Limb (tissue), 2 donors: ENCODE data around the gene MYLK4.

ENCODE experiments used
- DNase-seq, 2 donors: peaks; one replicate each; pipeline ENCODE4 v3.0.0-alpha.2; 2016; ENCODE audit errors: extremely low spot score in 2 of 2

MYLK4 gene

DNA sequence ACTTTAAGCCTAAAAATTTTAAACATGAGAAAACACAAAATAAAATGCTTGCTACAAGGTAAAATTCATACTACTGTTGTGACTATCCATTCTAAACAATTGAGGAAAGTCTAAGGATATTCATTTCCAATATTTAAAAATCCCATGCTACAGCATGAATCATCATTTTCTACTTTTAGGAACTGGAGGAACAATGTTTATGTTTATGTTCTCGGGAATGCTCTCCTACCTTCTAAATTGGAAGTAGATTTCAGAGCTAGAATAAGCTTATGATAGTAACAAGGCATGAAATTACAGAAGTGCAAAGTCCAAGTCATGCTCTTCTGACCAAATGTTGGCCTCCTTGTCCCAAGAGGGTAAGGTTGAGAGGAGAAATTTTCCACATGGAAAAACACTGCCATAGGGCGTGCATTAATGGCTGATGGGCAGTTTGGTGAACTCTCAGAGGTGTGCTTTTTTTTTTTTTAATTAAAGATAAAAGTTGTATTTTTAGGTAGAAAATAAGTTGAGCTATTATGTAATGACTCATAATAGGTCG, 6.0 kb upstream of the MYLK4 start:
- no peak for DNase-seq

DNA sequence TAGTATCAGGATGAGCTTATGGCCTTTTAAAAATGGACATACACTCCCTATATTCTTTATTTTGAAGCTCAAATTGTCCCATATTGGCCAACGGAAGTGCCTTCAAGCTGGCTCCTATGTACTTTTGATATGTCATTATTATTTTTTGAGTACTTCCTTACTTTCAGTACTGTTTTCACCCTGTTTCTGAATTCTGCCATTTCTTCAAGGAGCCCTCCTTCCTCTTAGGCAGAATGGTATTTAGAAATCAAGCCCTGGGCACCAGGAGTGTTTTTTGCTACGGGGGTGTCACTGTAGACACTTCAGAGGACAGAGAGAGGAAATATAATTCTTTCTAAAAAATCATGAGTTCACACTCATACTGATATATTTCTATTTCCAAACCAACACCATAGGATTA, 5.5 kb upstream of the MYLK4 start:
- no peak for DNase-seq

DNA sequence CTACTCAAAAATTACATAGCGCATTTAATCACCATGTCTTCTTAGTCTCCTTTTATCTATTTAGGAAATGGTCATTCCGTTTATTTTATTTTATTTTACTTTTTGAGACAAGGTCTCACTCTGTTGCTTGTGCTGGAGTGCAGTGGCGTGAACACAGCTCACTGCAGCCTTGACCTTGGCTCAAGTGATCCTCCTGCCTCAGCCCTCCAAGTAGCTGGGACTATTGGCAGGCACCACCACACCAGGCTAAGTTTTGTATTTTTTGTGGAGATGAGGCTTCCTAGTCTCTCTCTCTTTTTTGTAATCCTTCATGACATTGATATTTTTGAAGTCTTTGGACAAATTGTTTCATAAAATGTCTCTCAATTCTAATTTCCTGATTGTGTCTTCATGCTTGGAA, 4.7 kb upstream of the MYLK4 start:
- DNase-seq, result no peak

DNA sequence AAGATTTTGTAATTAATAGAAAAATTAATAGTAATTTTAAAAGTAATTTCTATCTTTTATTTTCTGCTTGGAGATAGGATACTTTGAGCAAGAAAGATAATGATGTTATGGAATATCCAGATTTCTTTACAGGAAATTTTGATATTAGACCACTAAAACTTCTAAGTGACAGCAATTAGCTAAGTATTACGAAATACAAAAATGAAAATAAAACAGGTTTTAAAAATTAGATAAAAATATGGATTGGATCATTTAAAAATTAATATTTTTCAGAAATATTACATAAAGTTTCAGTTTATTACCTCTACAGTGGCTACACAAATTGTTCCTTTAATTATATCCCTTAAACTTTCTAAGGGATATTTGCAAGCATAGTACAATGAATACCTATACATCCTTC, 4.2 kb upstream of the MYLK4 start:
- DNase-seq, result no peak

DNA sequence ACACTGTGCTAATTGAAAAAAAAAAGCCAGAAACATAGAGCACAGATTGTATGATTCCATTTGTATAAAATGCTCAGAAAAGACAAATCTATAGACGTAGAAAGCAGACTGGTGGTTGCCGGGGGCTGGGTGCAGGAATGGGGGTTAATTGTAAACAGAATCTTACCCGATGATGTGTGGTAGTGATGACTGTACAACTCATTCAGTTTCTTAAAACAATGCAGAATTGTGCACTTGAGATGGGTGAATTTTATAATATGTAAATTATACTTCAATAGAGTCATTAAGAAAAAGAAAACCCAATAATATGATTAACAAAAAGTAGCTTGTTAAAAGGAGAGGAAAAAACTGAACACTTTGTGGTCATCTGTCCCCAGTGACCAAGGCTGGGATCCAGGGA, 3.7 kb upstream of the MYLK4 start:
- no peak for DNase-seq

GRCh38 chr6:2753743-2754142, 3.0 kb upstream of the MYLK4 start:
- DNase-seq, result no peak

DNA sequence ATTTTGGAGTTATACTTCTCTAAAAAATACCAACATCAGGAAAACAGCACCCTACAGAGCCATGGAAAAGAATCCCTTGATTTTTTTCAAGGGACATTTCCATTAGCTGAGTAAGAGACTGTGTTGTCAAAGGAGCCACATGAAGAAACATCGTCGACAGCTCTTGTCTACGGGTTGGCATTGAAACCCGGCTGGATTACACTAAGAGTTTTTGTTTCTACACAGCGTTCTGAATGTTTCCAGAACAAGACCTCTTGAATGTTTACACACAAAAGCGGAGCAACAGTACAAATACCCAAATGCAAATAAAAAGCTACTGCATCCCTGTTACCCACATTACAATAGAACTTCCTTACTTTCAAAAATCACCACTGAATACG, 2.4 kb upstream of the MYLK4 start:
- DNase-seq, result no peak

GRCh38 chr6:2752477-2753109, 1.9 kb upstream of the MYLK4 start:
- no peak for DNase-seq

GRCh38 chr6:2751871-2752270, 1.1 kb upstream of the MYLK4 start:
- no peak for DNase-seq

DNA sequence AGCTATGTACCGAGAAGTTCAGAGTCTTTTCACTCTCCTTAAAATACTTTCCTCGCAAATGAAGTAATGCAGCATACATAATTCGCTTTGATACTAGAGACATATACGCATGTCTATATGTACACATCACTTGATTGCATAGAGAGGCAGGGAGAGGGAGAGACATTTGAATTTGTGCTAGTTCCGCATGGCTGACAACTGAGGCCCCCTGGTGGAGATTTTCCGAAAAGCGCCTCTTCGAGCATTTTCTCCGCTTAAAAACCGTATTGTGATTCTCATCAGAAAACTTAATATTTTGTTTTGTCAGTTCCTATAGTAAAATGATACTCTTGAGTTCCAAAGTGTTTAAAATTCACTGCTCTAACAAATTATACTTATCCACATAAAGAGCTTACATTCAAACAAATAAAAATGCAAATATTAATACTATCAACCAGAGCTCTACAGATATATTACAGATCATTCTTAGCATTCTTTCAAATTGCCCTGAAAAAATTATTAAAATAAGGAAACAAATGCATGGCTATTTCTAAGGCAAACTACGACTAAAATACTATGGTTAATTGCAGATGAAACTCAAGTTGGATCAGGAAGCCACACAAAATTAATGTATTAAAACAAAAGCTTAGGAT, 637 bp downstream of the MYLK4 start:
- DNase-seq, result peak; percentile 77 to 83

- no peak for DNase-seq
Observed at GRCh38 chr6:2748183-2748582, 2.5 kb downstream of the MYLK4 start.

- DNase-seq, result no peak
Observed at GRCh38 chr6:2746557-2747061, 4.1 kb downstream of the MYLK4 start.

GRCh38 chr6:2745246-2745645, 5.5 kb downstream of the MYLK4 start:
- DNase-seq, result no peak

DNA sequence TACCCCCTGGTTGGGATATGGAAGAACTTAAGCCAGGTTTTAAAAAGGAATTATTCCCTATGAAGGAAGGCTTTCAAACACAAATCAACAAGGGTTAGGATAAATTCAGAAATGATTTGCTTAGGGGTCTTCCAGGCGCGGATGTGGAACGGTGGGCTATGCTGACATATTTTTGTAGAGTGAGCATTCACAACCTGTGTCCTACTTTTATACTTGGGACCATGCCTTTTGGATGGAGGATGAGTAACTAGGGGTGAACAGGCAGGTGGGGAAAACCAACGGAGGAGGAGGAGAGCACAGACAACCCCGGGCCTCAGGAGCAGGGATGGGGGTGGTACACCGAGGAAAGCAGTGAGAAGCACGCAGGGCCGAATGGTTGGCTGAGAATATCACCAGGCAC, 5.9 kb downstream of the MYLK4 start:
- DNase-seq, result no peak

GRCh38 chr6:2744209-2744771, 6.4 kb downstream of the MYLK4 start:
- no peak for DNase-seq

- DNase-seq, result no peak
Observed at GRCh38 chr6:2743280-2744208, 7.2 kb downstream of the MYLK4 start.

DNA sequence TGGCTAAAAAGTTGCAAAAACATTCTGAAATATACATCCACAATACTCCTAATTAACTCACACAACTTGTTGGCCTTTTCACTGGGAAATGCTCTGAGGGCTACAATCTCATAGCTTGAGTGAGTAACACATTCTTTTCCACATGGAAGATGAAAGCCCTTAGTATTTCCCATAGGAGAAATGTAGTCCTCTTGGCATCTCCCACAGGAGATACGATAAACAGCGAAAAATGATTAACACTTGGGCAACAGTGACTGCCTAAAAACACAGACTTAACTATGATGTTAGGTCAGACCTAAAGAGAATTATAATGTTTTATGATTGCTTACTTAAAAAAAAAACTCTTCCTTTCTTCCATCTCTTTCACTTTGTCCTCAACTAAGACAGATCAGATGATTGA, 9.0 kb downstream of the MYLK4 start:
- no peak for DNase-seq

- DNase-seq, result no peak
Observed at GRCh38 chr6:2740581-2740980, 10.1 kb downstream of the MYLK4 start.

GRCh38 chr6:2739335-2739734, 11.4 kb downstream of the MYLK4 start:
- no peak for DNase-seq

DNA sequence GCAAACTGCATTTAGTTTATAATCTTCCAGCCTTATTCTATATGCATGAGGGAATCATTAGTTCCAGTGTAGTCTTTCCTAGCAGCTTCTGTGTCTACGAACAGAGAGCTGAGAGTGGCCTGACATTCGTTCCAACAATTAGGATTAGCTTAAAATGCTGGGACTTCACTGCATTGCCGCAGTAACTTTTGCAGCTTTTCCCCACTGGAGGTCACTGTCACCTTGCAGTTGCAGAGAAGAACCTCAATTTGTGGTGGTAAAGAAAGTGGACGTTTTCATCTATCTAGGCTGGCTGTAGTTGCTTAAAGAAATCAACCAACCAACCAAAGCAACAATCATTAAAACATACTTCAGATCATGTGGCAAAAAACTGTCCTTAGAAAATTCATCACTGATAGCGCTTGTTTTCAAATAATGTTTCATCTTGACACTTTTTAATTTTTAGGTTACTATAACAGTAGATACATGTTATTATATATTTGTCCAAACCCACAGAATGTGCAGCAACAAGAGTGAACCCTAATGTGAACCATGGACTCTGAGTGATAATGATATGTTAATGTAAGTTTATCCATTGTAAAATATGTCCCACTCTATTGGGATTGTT, 12.2 kb downstream of the MYLK4 start:
- DNase-seq, result peak; percentile 64 to 73

DNA sequence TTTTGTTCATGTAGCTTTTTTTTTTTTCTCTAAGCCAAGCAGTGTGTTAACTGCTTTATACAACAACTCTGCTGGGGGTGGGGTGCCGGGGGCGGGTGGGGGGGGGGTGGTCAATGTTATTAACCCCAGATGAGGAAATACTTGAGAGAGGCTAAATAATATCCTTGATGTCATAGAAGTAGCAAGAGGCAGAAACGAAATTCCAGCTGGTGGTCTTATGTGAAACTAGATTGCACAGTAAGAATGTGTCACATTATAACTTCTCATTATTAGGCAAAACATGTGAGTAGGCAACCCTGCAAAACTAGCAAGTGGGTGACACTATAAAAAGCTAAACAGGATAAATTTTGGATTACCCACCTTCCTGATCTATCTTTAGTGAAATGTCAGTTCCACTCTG, 12.8 kb downstream of the MYLK4 start:
- DNase-seq, result no peak
